ENCODE measurements around the gene MAP7D1.

The MAP7D1 gene

GRCh38 chr1:36111151-36111550 lies 44.8 kb upstream of the MAP7D1 start:
- no peak for TF ChIP-seq FOXP2 (optimal IDR thresholded peaks at IDR 0.05; ENCODE audit: borderline replicate concordance, extremely low read depth, extremely low read length, insufficient read depth)
- TF ChIP-seq REST (IDR thresholded peaks at IDR 0.05; ENCODE audit: insufficient read depth in 1 of 2, low read depth in 2 of 2, low read length in 2 of 2): no peak
- no peak for TF ChIP-seq POLR2AphosphoS5 (IDR thresholded peaks at IDR 0.05; ENCODE audit: low read depth, low read length)
- no peak for TF ChIP-seq SIN3A (IDR thresholded peaks at IDR 0.05; ENCODE audit: borderline replicate concordance, insufficient read depth, low read length)
- no peak for TF ChIP-seq TAF1 (IDR thresholded peaks at IDR 0.05; ENCODE audit: borderline replicate concordance, insufficient read depth, low read length)

DNA sequence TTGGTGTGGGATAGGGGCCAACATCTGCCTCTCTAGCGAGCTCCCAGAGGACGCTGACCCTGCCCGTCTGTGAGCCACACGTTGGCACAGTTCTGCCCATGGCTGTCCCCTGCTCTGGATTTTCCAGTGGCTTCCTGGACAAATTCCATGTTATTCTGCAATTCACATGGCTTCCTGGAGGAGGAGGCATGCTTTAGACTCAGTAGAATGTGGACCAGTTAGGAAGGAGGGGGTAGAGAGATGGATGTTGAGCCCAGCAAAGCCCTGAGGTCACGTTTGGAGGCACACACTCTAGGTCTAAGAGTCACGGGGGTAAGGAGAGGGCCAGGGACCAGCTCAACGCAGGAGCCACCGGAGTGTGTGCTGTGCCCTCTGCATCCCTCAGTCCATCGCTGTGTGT lies 43.1 kb upstream of the MAP7D1 start:
- no peak for TF ChIP-seq FOXP2 (optimal IDR thresholded peaks at IDR 0.05; ENCODE audit: borderline replicate concordance, extremely low read depth, extremely low read length, insufficient read depth)
- no peak for TF ChIP-seq POLR2AphosphoS5 (IDR thresholded peaks at IDR 0.05; ENCODE audit: low read depth, low read length)
- no peak for TF ChIP-seq TAF1 (IDR thresholded peaks at IDR 0.05; ENCODE audit: borderline replicate concordance, insufficient read depth, low read length)
- TF ChIP-seq REST (IDR thresholded peaks at IDR 0.05; ENCODE audit: insufficient read depth in 1 of 2, low read depth in 2 of 2, low read length in 2 of 2): no peak
- no peak for TF ChIP-seq SIN3A (IDR thresholded peaks at IDR 0.05; ENCODE audit: borderline replicate concordance, insufficient read depth, low read length)

DNA sequence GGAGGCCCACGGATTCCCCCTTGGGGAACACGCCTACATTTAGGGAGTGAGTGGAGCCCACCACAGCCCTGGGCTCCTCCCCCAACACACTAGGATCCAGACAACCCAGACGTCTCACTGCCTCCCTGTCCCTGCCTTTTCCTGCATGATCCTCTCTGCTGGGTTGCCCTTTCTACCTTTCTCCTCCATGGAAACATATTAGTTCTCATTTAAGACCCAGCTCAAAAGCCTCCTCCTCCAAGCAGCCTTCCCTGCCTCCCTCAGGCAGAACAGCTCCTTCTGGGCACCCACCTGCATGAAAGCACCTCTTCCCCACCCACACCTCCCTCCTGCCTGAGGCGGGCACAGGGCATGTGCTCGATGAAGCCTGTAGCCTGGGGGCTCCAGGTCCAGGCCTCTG lies 41.6 kb upstream of the MAP7D1 start:
- no peak for TF ChIP-seq POLR2AphosphoS5 (IDR thresholded peaks at IDR 0.05; ENCODE audit: low read depth, low read length)
- TF ChIP-seq SIN3A (IDR thresholded peaks at IDR 0.05; ENCODE audit: borderline replicate concordance, insufficient read depth, low read length): no peak
- TF ChIP-seq REST (IDR thresholded peaks at IDR 0.05; ENCODE audit: insufficient read depth in 1 of 2, low read depth in 2 of 2, low read length in 2 of 2): no peak
- no peak for TF ChIP-seq TAF1 (IDR thresholded peaks at IDR 0.05; ENCODE audit: borderline replicate concordance, insufficient read depth, low read length)

GRCh38 chr1:36115200-36115669 lies 40.7 kb upstream of the MAP7D1 start:
- TF ChIP-seq TAF1 (IDR thresholded peaks at IDR 0.05; ENCODE audit: borderline replicate concordance, insufficient read depth, low read length) (no peak), SIN3A (IDR thresholded peaks at IDR 0.05; ENCODE audit: borderline replicate concordance, insufficient read depth, low read length) (no peak), POLR2AphosphoS5 (IDR thresholded peaks at IDR 0.05; ENCODE audit: low read depth, low read length) (no peak), REST (IDR thresholded peaks at IDR 0.05; ENCODE audit: insufficient read depth in 1 of 2, low read depth in 2 of 2, low read length in 2 of 2) (no peak), FOXP2 (optimal IDR thresholded peaks at IDR 0.05; ENCODE audit: borderline replicate concordance, extremely low read depth, extremely low read length, insufficient read depth) (no peak)

GRCh38 chr1:36115931-36116330 lies 40.0 kb upstream of the MAP7D1 start:
- TF ChIP-seq SIN3A (IDR thresholded peaks at IDR 0.05; ENCODE audit: borderline replicate concordance, insufficient read depth, low read length): no peak
- no peak for TF ChIP-seq REST (IDR thresholded peaks at IDR 0.05; ENCODE audit: insufficient read depth in 1 of 2, low read depth in 2 of 2, low read length in 2 of 2)
- no peak for TF ChIP-seq TAF1 (IDR thresholded peaks at IDR 0.05; ENCODE audit: borderline replicate concordance, insufficient read depth, low read length)
- TF ChIP-seq FOXP2 (optimal IDR thresholded peaks at IDR 0.05; ENCODE audit: borderline replicate concordance, extremely low read depth, extremely low read length, insufficient read depth): no peak
- TF ChIP-seq POLR2AphosphoS5 (IDR thresholded peaks at IDR 0.05; ENCODE audit: low read depth, low read length): no peak

Measured in PFSK-1 (cell line).